ENCODE measurements around the gene ZNF148. TPM values are rescaled to one million over a fixed set of nuclear protein-coding genes. Genes with fewer than 3 reads are reported as not detected.

Gene ZNF148
- polyA plus RNA-seq (2011; rRNA removed) (23.9 and 26.5 TPM in 2 replicates), polyA plus RNA-seq (2017; fragmentation: RNase III; extraction: RNeasy Plus Mini Kit Qiagen cat#74134 plus additional on column Dnase treatment) (9.5 to 11.3 TPM (median 9.9 TPM) in 3 replicates), polyA minus RNA-seq (2011; rRNA and poly(A)+ RNA removed) (33.0 and 42.5 TPM in 2 replicates)
- 2.9 and 3.3 TPM in 2 replicates for polyA plus RNA-seq (2012; cell fraction: cytosol; rRNA removed)
- polyA plus RNA-seq (2012; cell fraction: nucleus; rRNA removed): 2.2 and 2.7 TPM in 2 replicates

GRCh38 chr3:125374996-125375941, at the start of gene ZNF148:
TSS of gene ZNF148 (minus strand) at chr3:125375325. CDS start at chr3:125313640, 61,685 bp downstream.
- POLR2A ChIA-PET: interaction anchor here (0.5 to 1.3 kb wide), 4 partner anchors 19 to 312 kb away, joined by 3 to 4 read pairs (median 3); no protein-coding TSS in a partner anchor
- Histone ChIP-seq H3K27ac (peak within 1 kb of the TSS; percentile 97 to 100), H3K4me2 (peak within 1 kb of the TSS; percentile 97), H3K4me1 (peaks cover 16% of the 10 kb centered on the region), H3K9me3 (no peaks in the 10 kb centered on the region), H3K4me3 (peak within 1 kb of the TSS; percentile 83)
- CTCF ChIA-PET: no interaction called here
- DNase-seq (ENCODE audit: low read depth in 1 of 2, low spot score in 1 of 2) (peak; percentile 49 to 89), FAIRE-seq (no peak), ATAC-seq (peak; percentile 92 to 96)
- TF ChIP-seq POLR2A (IDR thresholded peaks at IDR 0.05; ENCODE audit: low read length) (peak; percentile 84), BCL3 (IDR thresholded peaks at IDR 0.05) (peak; percentile 81; the same call in 2 of the 3 replicates), EHMT2 (IDR thresholded peaks at IDR 0.05; ENCODE audit: low read depth) (no peak), JUN (IDR thresholded peaks at IDR 0.05) (peak; percentile 32 to 82; a peak in 3 of 5 replicates), ZC3H11A (IDR thresholded peaks at IDR 0.05) (no peak), CBX2 (IDR thresholded peaks at IDR 0.05; ENCODE audit: borderline replicate concordance, low read depth) (no peak), PHF8 (IDR thresholded peaks at IDR 0.05; ENCODE audit: borderline replicate concordance, low read depth) (peak; percentile 55; the same call in 1 of the 2 replicates), MYC (IDR thresholded peaks at IDR 0.05; ENCODE audit: borderline replicate concordance, low read length) (0 out of 2 replicates have a peak, but pooled peaks have one; percentile 23), HMGXB4 (CRISPR knock-in tag; IDR thresholded peaks at IDR 0.05; ENCODE audit: borderline replicate concordance) (peak; percentile 37; the same call in 1 of the 2 replicates), HOXB5 (CRISPR knock-in tag; IDR thresholded peaks at IDR 0.05) (no peak), CBX8 (IDR thresholded peaks at IDR 0.05) (no peak), MAFK (IDR thresholded peaks at IDR 0.05; ENCODE audit: partially characterized antibody) (no peak), RARB (CRISPR knock-in tag; IDR thresholded peaks at IDR 0.05) (no peak)
- TF ChIP-seq, protein P1, sequence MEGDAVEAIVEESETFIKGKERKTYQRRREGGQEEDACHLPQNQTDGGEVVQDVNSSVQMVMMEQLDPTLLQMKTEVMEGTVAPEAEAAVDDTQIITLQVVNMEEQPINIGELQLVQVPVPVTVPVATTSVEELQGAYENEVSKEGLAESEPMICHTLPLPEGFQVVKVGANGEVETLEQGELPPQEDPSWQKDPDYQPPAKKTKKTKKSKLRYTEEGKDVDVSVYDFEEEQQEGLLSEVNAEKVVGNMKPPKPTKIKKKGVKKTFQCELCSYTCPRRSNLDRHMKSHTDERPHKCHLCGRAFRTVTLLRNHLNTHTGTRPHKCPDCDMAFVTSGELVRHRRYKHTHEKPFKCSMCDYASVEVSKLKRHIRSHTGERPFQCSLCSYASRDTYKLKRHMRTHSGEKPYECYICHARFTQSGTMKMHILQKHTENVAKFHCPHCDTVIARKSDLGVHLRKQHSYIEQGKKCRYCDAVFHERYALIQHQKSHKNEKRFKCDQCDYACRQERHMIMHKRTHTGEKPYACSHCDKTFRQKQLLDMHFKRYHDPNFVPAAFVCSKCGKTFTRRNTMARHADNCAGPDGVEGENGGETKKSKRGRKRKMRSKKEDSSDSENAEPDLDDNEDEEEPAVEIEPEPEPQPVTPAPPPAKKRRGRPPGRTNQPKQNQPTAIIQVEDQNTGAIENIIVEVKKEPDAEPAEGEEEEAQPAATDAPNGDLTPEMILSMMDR (IDR thresholded peaks at IDR 0.05): no peak
- TF ChIP-seq, protein P2, sequence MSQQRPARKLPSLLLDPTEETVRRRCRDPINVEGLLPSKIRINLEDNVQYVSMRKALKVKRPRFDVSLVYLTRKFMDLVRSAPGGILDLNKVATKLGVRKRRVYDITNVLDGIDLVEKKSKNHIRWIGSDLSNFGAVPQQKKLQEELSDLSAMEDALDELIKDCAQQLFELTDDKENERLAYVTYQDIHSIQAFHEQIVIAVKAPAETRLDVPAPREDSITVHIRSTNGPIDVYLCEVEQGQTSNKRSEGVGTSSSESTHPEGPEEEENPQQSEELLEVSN (IDR thresholded peaks at IDR 0.05; ENCODE audit: borderline replicate concordance, low read depth): peak; percentile 23; the same call in 1 of the 2 replicates
- TF ChIP-seq, protein P3, sequence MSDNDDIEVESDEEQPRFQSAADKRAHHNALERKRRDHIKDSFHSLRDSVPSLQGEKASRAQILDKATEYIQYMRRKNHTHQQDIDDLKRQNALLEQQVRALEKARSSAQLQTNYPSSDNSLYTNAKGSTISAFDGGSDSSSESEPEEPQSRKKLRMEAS (IDR thresholded peaks at IDR 0.05): peak; percentile 82
- WGBS (ENCODE audit: missing lambda C conversion rate): under 1% methylated on average over 33 of the region's 69 CpGs

- Histone ChIP-seq H3K4me1 (no peaks in the 10 kb centered on the region), H3K4me3 (no peak overlapping the region), H3K9me3 (no peaks in the 10 kb centered on the region), H3K27ac (no peak overlapping the region), H3K4me2 (no peak overlapping the region)
- TF ChIP-seq, protein P4, sequence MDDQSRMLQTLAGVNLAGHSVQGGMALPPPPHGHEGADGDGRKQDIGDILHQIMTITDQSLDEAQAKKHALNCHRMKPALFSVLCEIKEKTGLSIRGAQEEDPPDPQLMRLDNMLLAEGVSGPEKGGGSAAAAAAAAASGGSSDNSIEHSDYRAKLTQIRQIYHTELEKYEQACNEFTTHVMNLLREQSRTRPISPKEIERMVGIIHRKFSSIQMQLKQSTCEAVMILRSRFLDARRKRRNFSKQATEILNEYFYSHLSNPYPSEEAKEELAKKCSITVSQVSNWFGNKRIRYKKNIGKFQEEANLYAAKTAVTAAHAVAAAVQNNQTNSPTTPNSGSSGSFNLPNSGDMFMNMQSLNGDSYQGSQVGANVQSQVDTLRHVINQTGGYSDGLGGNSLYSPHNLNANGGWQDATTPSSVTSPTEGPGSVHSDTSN (IDR thresholded peaks at IDR 0.05): no peak
- TF ChIP-seq CBX8 (IDR thresholded peaks at IDR 0.05): no peak
- TF ChIP-seq CHD4 (IDR thresholded peaks at IDR 0.05; ENCODE audit: borderline replicate concordance): no peak
- CTCF ChIA-PET: no interaction called here
- 66% methylated on average over 4 of the region's 4 CpGs for WGBS (ENCODE audit: missing lambda C conversion rate)
- POLR2A ChIA-PET: no interaction called here
- ATAC-seq: no peak
- no peak for DNase-seq (ENCODE audit: low read depth in 1 of 2, low spot score in 1 of 2)
- FAIRE-seq: no peak
Observed at GRCh38 chr3:125418306-125418705, 43.2 kb upstream of the ZNF148 start.
